Activated naive CD8-positive, alpha-beta T cell (primary cell): ENCODE measurements around the gene LAMB3.

Experiments
- H3K27ac Mint-ChIP-seq: one replicate; pipeline ENCODE4 v1.8.0; 2021; ENCODE audit warnings: mixed read lengths
- H3K27me3 Mint-ChIP-seq: one replicate; pipeline ENCODE4 v1.8.0; 2021; ENCODE audit warnings: mixed read lengths
- H3K36me3 Mint-ChIP-seq: one replicate; pipeline ENCODE4 v1.8.0; 2021; ENCODE audit warnings: mixed read lengths
- H3K4me1 Mint-ChIP-seq: one replicate; pipeline ENCODE4 v1.8.0; 2021; ENCODE audit warnings: low read depth, mixed read lengths
- H3K4me3 Mint-ChIP-seq: one replicate; pipeline ENCODE4 v1.8.0; 2021; ENCODE audit warnings: mild to moderate bottlenecking, mixed read lengths
- H3K9me3 Mint-ChIP-seq: one replicate; pipeline ENCODE4 v1.8.0; 2021; ENCODE audit warnings: low read depth, mixed read lengths

LAMB3 gene

DNA sequence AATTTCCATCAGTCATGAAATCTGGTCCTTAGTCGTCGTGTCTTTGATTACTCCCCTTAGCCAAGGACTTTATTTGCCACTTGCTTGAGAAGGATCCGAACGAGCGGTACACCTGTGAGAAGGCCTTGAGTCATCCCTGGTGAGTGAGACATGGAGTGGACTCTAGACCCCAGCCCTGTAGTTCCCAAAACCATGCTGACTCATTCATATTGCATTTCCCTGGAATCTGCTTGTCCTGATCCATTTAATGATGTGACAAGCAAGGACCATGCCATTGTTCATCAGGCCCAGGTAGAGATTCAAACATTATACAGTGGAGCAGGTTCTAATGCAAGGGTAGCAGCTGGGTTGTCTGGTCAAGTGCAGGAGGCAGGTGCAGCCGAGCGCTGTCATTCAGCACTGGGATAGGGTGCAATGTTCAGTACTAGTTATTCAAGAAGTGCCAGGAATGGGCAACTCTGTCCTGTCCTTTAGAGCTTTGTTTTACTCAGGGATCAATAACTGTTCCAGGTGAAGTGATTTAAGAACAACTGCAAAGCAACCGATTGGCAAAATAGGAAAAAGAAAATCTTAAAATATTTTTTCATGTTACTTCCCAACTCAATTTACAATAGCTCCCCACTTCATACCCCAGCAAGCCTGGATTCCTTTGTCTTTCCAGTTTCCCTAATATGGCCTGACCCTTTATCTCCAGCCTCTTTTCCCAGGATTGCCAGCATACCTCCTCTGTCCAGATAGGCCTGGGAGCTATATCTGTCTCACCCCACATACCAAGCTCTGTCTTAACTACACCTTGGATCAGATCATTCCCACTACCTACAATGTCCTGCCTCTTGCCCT, 42.2 kb downstream of the LAMB3 start:
- H3K27ac Mint-ChIP-seq, result no peak overlapping the region
- no peaks in the 10 kb centered on the region for H3K27me3 Mint-ChIP-seq
- no peaks in the 10 kb centered on the region for H3K4me1 Mint-ChIP-seq

DNA sequence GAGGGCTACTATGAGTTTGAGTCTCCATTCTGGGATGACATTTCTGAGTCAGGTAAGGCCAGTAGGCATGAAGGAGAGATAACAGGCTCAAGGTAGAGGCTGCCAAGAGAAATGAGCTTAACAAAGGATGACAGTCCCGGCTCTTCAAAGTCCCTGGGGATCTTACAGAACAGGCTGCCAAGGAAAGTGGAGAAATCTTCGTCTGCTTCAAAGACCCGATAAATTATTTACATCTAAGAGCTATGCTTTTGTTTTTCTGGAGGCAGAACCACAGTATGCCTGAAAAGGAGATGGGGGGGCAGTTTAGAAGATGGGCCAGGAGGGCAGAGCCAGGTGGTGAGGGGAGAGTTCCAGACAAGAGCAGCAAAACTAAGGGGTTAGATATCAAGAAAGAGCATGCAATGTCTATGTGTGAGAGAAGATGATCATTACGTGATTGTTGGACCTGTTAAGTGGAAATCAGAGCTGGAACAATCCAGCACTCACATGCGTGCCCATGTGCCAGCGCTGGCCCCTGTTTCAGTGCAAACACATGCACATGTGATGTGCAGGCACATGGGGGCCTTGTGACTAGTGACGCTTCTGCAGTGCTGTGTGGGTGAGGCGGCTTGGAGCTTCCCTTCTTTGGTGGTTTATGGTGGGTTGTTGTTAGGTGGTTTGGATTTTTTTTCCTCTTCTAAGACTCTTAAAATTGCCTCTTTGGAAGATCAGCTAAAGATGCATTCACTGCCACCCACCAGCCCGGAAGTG, 43.0 kb downstream of the LAMB3 start:
- Mint-ChIP-seq H3K4me1 (no peaks in the 10 kb centered on the region), H3K36me3 (no peaks in the 10 kb centered on the region), H3K27me3 (no peaks in the 10 kb centered on the region), H3K9me3 (no peaks in the 10 kb centered on the region), H3K27ac (no peak overlapping the region), H3K4me3 (no peak overlapping the region)

More for the DNA sequence above, 42.2 kb downstream of the LAMB3 start:
- Mint-ChIP-seq H3K9me3 (no peaks in the 10 kb centered on the region), H3K36me3 (peaks cover 1% of the 10 kb centered on the region), H3K4me3 (no peak overlapping the region)

DNA sequence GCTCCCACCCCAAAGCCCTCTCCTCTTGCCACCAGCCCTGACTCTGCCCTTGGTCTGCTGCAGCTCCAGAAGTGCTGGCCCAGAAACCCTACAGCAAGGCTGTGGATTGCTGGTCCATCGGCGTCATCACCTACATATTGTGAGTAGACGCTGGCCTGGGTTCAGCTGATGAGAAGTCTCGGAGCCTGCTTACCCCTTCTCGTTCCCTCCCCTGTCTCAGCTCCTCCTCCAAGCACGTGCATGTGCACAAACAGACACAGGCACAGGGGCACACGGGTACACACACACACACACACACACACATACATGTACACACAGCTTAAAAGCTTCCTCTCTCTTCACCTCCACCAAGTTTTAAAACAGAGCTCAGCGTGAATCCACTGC, 44.4 kb downstream of the LAMB3 start:
- Mint-ChIP-seq H3K36me3 (no peaks in the 10 kb centered on the region), H3K4me1 (no peaks in the 10 kb centered on the region), H3K27ac (no peak overlapping the region), H3K9me3 (no peaks in the 10 kb centered on the region), H3K4me3 (no peak overlapping the region), H3K27me3 (no peaks in the 10 kb centered on the region)

DNA sequence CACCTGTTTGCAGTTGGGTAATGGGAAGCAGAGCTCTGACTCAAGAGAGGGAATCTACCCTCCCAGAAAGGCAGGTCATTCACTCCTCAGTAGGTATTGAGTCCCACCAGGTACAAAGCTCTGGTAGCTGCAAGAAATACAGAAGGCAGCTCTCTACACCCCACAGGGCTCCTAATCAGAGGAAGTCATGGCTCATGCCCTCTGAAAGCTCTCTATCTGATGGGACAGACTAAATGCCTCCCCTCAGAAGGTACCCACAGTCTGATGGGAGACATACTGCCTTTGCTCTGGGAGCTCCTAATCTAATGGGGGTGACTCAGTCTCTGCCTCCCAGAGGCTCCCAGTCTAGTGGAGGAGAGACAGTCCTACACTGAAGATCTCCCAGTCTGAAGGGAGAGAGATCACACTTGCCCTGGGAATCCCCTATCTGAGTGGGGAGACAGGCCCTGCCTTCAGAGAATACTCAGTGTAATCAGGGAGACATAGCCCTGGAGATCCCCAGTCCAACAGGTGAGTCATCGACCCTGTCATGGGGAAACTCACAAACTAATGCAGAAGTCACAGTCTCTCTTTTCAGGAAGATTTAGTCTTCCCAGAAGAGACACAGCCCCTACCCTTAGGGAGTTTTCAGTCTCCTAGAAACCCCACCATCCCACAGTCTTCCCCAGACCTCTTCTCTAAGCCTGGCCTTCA, 45.0 kb downstream of the LAMB3 start:
- Mint-ChIP-seq H3K27ac (peak overlapping the region; percentile 46), H3K9me3 (no peaks in the 10 kb centered on the region), H3K4me3 (no peak overlapping the region), H3K4me1 (no peaks in the 10 kb centered on the region), H3K27me3 (no peaks in the 10 kb centered on the region), H3K36me3 (no peaks in the 10 kb centered on the region)

DNA sequence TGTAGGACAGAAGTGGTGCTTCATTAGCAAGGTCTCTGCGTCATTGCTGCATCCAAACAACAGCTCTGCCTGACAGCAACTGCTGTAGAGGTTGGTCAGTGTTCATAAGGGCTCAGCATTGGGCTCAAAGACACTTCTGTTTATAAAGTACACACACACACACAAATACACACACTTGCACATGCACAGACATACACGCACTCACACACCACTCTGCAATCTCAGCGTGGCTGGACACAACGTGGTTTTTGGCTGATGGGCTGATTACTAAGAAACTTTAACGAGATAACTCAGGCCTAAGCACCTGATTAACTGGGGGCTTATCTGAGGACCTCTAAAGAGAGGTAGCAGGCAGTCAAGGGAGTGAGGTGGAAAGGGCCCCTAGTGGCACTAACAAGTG, 48.3 kb downstream of the LAMB3 start:
- no peaks in the 10 kb centered on the region for H3K36me3 Mint-ChIP-seq

DNA sequence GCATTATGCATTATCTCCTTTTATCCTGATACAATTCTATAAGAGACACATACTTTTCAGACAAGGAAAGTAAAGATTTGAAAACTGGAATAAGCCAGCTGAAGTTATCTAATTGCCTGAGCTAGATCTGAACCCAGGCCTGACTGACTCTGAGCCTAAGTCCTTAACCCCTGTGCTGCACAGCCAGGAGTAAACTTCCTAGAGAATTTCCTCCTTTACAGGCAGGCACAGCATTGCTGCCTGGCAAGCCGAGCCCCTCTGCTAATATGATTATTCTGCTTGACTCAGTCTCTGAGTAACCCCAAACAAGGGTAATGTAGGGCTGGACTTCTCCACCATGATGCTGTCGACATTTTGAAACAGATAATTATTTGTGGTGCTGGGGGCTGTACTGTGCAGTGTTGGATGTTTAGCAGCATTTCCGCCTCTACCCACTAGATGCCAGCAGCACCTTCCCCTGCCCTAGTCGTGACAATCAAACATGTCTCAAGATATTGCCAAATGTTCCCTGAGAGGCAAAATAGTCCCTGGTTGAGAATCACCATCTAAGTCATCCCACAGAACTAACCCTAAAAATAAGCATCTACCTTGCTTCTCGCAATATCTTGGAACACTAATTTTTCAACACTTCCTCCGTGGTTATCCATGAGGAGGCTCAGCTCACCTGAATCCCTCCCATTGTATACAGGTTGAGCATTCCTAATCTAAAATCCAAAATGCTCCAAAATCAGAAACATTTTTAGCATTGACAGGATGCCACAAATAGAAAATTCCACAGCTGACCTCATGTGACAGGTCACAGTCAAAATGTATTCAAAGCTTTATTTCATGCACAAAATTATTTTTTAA, 50.2 kb downstream of the LAMB3 start:
- Mint-ChIP-seq H3K4me1 (no peaks in the 10 kb centered on the region), H3K9me3 (no peaks in the 10 kb centered on the region), H3K36me3 (no peaks in the 10 kb centered on the region), H3K27ac (no peak overlapping the region), H3K27me3 (peaks cover 3% of the 10 kb centered on the region), H3K4me3 (no peak overlapping the region)

More for the DNA sequence above, 48.3 kb downstream of the LAMB3 start:
- Mint-ChIP-seq H3K4me1 (no peaks in the 10 kb centered on the region), H3K27me3 (peaks cover 3% of the 10 kb centered on the region), H3K9me3 (no peaks in the 10 kb centered on the region), H3K27ac (no peak overlapping the region), H3K4me3 (no peak overlapping the region)

DNA sequence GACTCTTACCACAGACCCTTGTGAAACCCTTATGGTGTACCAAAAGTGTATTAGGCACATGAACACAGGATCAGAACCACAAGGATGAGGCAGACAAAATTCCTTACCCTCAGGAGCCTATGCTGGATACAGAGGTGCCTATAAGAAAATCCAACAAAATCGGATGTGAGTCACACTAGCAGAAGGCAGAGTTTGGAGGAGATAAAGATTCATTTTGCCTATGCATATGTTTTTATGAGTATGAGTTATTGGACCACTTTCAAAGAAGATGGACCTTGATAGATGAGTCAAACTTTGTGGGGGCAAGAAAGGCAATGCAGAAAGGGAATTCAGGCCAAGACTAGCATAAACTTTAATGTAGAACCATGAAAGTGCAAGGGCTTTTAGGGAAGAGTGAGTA, 51.7 kb downstream of the LAMB3 start:
- peaks cover 3% of the 10 kb centered on the region for H3K27me3 Mint-ChIP-seq
- H3K9me3 Mint-ChIP-seq, result no peaks in the 10 kb centered on the region
- no peaks in the 10 kb centered on the region for H3K36me3 Mint-ChIP-seq

DNA sequence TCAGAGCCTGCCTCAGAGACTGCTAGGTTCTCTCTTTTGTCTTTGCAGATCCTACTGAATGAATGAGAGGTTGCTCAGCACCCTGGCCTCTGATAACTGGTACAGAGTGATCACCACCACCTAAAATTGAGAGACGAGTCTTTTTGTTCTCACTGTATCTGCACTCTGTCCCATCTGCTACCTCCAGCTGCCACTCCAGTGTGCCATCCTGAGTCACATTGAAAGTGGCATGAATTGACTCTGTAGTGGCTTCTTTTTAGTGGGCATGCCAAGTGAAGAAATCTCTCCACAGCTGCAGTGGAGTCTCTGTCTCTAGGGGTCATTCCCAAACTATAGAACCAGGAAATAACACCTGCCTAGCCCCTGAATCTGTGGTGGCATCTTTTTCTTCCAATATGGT, 54.0 kb downstream of the LAMB3 start:
- peaks cover 5% of the 10 kb centered on the region for H3K27me3 Mint-ChIP-seq
- no peaks in the 10 kb centered on the region for H3K36me3 Mint-ChIP-seq
- H3K4me3 Mint-ChIP-seq, result no peak overlapping the region
- H3K27ac Mint-ChIP-seq, result no peak overlapping the region
- no peaks in the 10 kb centered on the region for H3K4me1 Mint-ChIP-seq
- H3K9me3 Mint-ChIP-seq, result no peaks in the 10 kb centered on the region

More for the DNA sequence above, 51.7 kb downstream of the LAMB3 start:
- Mint-ChIP-seq H3K4me3 (no peak overlapping the region), H3K4me1 (no peaks in the 10 kb centered on the region), H3K27ac (no peak overlapping the region)

DNA sequence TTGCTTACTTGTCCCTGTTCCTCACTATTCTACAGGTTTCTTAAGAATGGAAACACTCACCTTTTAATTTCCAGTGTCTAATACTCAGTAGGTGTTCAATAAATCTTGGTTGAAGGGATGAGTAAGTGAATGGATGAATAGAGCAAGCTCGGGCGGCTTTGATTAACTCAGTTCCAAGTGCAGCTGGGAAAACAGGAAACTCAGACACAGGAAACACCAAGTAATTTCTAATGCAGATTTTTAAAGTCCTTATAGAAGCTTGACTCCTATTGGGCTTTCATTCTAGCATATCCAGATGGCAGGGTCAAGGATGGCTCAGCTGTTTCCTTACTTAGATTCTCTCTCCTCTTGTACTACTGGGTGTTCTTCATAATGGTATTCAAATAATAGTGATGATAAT, 54.7 kb downstream of the LAMB3 start:
- Mint-ChIP-seq H3K27me3 (peaks cover 5% of the 10 kb centered on the region), H3K36me3 (no peaks in the 10 kb centered on the region), H3K9me3 (no peaks in the 10 kb centered on the region), H3K4me3 (no peak overlapping the region), H3K27ac (no peak overlapping the region), H3K4me1 (no peaks in the 10 kb centered on the region)

DNA sequence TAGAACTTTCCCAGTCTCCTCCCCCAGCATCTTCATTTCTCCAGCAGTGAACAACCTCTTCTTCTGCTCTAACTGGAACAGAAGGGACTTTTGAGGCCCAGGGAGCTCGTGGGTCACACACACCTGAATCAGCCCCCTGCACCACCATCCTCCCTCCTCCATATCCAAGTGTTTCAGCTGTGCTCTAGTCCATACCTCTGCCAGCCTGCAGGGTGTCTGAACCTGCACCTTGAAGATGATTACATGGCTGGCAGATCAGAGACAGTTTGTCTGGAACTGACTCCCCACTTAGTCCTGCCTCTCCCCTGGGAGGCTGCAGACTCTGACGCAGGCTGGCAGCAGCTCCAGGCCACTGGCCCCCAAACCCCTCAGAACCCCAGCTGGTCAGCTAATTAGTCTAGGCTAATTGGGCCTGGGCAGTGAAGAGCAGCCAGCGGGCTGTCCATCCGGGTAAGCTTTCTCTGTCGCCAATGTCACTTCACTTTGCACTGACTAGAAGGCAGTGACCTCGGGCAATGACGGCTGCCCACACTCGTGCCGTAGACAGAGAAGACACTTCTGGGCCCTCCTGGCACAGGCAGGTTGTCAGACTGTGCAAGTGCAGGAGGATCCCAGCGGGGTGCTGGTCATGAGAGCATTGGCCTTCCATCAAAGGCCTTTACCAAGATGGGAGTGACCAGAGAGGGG, 56.5 kb downstream of the LAMB3 start:
- H3K9me3 Mint-ChIP-seq, result no peaks in the 10 kb centered on the region
- H3K27me3 Mint-ChIP-seq, result peaks cover 7% of the 10 kb centered on the region
- H3K4me1 Mint-ChIP-seq, result no peaks in the 10 kb centered on the region
- H3K4me3 Mint-ChIP-seq, result no peak overlapping the region
- H3K27ac Mint-ChIP-seq, result no peak overlapping the region
- no peaks in the 10 kb centered on the region for H3K36me3 Mint-ChIP-seq

DNA sequence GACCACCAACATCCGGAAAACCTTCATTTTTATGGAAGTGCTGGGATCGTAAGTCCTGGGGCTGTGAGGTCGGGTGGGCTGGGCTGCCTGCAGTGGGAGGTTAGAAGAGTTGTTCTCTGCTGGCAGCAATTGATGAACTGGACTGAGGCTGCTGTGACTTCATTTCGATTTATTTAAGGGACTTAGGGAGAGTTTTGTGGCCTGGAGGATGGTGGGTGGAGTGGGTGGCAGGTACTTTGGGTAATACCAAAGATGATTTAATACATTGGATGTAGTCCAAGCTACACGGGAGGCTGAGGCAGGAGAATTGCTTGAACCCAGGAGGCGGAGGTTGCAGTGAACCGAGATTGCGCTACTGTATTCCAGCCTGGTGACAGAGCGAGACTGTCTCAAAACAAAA, 57.2 kb downstream of the LAMB3 start:
- Mint-ChIP-seq H3K27ac (no peak overlapping the region), H3K27me3 (peaks cover 10% of the 10 kb centered on the region), H3K4me3 (no peak overlapping the region), H3K9me3 (no peaks in the 10 kb centered on the region), H3K36me3 (no peaks in the 10 kb centered on the region), H3K4me1 (no peaks in the 10 kb centered on the region)

DNA sequence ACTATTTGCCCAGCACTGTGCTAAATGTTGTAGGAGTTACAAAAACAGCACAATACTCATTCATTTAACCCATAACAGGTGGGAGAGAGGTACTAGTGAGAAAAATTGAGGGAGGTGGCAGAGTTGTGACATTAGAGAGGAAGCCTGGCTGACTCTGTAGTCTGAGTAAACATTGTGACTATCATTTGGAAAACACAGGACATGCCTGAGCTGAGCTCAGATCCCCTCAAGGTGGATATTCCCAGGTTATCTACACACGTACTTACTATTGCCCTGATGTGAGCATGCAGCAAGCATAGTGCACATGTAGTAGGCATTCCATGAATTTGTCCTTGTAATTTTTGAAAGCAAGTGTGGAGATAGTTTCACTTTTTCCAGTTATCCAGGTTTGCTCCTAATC, 57.8 kb downstream of the LAMB3 start:
- Mint-ChIP-seq H3K4me1 (no peaks in the 10 kb centered on the region), H3K4me3 (no peak overlapping the region), H3K9me3 (no peaks in the 10 kb centered on the region), H3K27ac (no peak overlapping the region), H3K36me3 (no peaks in the 10 kb centered on the region), H3K27me3 (peaks cover 9% of the 10 kb centered on the region)

DNA sequence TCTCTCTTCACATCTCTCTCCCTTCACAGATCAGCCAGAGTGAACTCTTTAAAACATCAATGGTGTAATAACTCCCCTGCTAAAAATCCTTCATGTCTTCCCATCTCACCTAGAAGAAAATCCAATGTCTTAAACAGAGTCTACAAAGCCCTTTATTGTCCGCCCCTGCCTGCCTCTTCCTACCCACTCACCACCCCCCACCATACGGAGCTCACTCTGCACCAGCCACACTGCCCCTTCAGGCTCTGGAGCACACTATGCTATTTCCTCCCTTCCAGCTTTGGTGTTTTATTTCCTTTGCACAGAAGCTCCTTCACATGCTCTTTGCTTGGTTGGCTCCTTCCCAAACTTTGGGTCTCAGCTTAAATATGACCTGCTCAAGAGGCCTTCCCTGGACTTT, 58.5 kb downstream of the LAMB3 start:
- Mint-ChIP-seq H3K27ac (no peak overlapping the region), H3K4me1 (no peaks in the 10 kb centered on the region), H3K27me3 (peaks cover 7% of the 10 kb centered on the region), H3K4me3 (no peak overlapping the region), H3K9me3 (no peaks in the 10 kb centered on the region), H3K36me3 (no peaks in the 10 kb centered on the region)

DNA sequence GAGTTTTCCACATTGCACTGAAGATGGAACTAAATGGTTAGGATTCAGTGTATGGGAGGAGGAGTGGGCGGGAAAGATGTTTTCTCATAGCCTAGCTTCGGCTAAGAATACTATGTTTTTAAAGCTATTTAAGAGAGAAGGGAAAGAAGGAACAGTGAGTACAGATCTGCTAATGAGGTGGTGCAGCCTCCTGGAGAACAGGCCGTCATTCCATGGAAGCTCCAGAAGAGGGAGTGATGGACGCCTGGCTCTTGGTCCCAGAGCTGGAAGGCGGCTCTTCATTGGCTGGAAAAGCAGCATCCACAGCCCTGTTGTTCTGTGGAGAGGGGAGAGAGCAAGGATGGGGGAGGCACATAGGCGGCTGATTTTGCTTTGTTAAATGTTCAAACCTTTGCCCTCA, 61.8 kb downstream of the LAMB3 start:
- H3K4me1 Mint-ChIP-seq, result peaks cover 2% of the 10 kb centered on the region
- no peak overlapping the region for H3K4me3 Mint-ChIP-seq
- no peak overlapping the region for H3K27ac Mint-ChIP-seq
- H3K36me3 Mint-ChIP-seq, result no peaks in the 10 kb centered on the region
- H3K27me3 Mint-ChIP-seq, result peaks cover 14% of the 10 kb centered on the region
- no peaks in the 10 kb centered on the region for H3K9me3 Mint-ChIP-seq
